ENCODE measurements around the gene SERPINB4.

Gene SERPINB4

GRCh38 chr18:63637703-63638102 is 6.4 kb downstream of the SERPINB4 start:
- Histone ChIP-seq H3K36me3 (ENCODE audit: control insufficient read depth in 2 of 2, insufficient read depth in 2 of 2, low read length in 2 of 2) (no peaks in the 10 kb centered on the region), H3K4me1 (ENCODE audit: control insufficient read depth in 2 of 2, insufficient read depth in 2 of 2, low read length in 2 of 2) (no peaks in the 10 kb centered on the region), H3K9me3 (ENCODE audit: control insufficient read depth in 2 of 2, low read length in 2 of 2) (no peaks in the 10 kb centered on the region), H3K9ac (ENCODE audit: low read depth in 1 of 2, low read length in 2 of 2) (no peak overlapping the region), H3K4me3 (ENCODE audit: low read length in 2 of 2) (no peak overlapping the region), H3K27me3 (ENCODE audit: control insufficient read depth in 2 of 2, insufficient read depth in 2 of 2, low read length in 2 of 2) (no peaks in the 10 kb centered on the region), H3K27ac (ENCODE audit: low read depth in 2 of 2, low read length in 2 of 2) (no peak overlapping the region)

DNA sequence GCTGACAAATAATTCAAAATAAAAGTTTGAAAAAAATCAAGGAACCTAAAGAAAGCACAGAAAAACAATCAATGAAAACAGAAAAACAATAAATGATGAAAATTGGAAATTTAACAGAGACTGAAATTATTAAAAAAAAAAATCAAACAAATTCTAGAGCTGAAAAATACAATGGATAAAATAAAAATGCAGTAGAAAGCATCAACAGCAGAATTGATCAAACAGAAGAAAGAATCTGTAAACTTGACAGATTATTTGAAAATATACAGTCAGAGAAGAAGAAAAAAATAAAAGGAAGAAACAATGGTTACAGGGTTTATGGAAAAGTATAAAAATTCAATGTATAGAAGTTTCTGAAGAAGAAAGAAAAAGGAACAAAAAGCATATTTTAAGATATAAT is 16.2 kb downstream of the SERPINB4 start:
- no peaks in the 10 kb centered on the region for H3K36me3 ChIP-seq (ENCODE audit: control insufficient read depth in 2 of 2, insufficient read depth in 2 of 2, low read length in 2 of 2)
- no peaks in the 10 kb centered on the region for H3K27me3 ChIP-seq (ENCODE audit: control insufficient read depth in 2 of 2, insufficient read depth in 2 of 2, low read length in 2 of 2)
- H3K9ac ChIP-seq (ENCODE audit: low read depth in 1 of 2, low read length in 2 of 2), result no peak overlapping the region
- no peak overlapping the region for H3K4me3 ChIP-seq (ENCODE audit: low read length in 2 of 2)
- no peak overlapping the region for H3K27ac ChIP-seq (ENCODE audit: low read depth in 2 of 2, low read length in 2 of 2)
- peaks cover 0 to 3% of the 10 kb centered on the region in 2 donors for H3K9me3 ChIP-seq (ENCODE audit: control insufficient read depth in 2 of 2, low read length in 2 of 2)
- no peaks in the 10 kb centered on the region for H3K4me1 ChIP-seq (ENCODE audit: control insufficient read depth in 2 of 2, insufficient read depth in 2 of 2, low read length in 2 of 2)

- H3K4me1 ChIP-seq (ENCODE audit: control insufficient read depth in 2 of 2, insufficient read depth in 2 of 2, low read length in 2 of 2), result no peaks in the 10 kb centered on the region
- no peak overlapping the region for H3K9ac ChIP-seq (ENCODE audit: low read depth in 1 of 2, low read length in 2 of 2)
- H3K9me3 ChIP-seq (ENCODE audit: control insufficient read depth in 2 of 2, low read length in 2 of 2), result peaks cover 0 to 3% of the 10 kb centered on the region in 2 donors
- H3K27ac ChIP-seq (ENCODE audit: low read depth in 2 of 2, low read length in 2 of 2), result no peak overlapping the region
- H3K27me3 ChIP-seq (ENCODE audit: control insufficient read depth in 2 of 2, insufficient read depth in 2 of 2, low read length in 2 of 2), result no peaks in the 10 kb centered on the region
- no peaks in the 10 kb centered on the region for H3K36me3 ChIP-seq (ENCODE audit: control insufficient read depth in 2 of 2, insufficient read depth in 2 of 2, low read length in 2 of 2)
- H3K4me3 ChIP-seq (ENCODE audit: low read length in 2 of 2), result no peak overlapping the region
Observed at GRCh38 chr18:63626431-63626830, 17.6 kb downstream of the SERPINB4 start.

- Histone ChIP-seq H3K4me1 (ENCODE audit: control insufficient read depth in 2 of 2, insufficient read depth in 2 of 2, low read length in 2 of 2) (no peaks in the 10 kb centered on the region), H3K9me3 (ENCODE audit: control insufficient read depth in 2 of 2, low read length in 2 of 2) (peaks cover 0 to 3% of the 10 kb centered on the region in 2 donors), H3K36me3 (ENCODE audit: control insufficient read depth in 2 of 2, insufficient read depth in 2 of 2, low read length in 2 of 2) (no peaks in the 10 kb centered on the region), H3K9ac (ENCODE audit: low read depth in 1 of 2, low read length in 2 of 2) (no peak overlapping the region), H3K27me3 (ENCODE audit: control insufficient read depth in 2 of 2, insufficient read depth in 2 of 2, low read length in 2 of 2) (no peaks in the 10 kb centered on the region), H3K27ac (ENCODE audit: low read depth in 2 of 2, low read length in 2 of 2) (no peak overlapping the region), H3K4me3 (ENCODE audit: low read length in 2 of 2) (no peak overlapping the region)
Observed at GRCh38 chr18:63624863-63625262, 19.2 kb downstream of the SERPINB4 start.

GRCh38 chr18:63619661-63620060 is 24.4 kb downstream of the SERPINB4 start:
- peaks cover 0 to 3% of the 10 kb centered on the region in 2 donors for H3K9me3 ChIP-seq (ENCODE audit: control insufficient read depth in 2 of 2, low read length in 2 of 2)
- H3K4me3 ChIP-seq (ENCODE audit: low read length in 2 of 2), result no peak overlapping the region
- no peak overlapping the region for H3K27ac ChIP-seq (ENCODE audit: low read depth in 2 of 2, low read length in 2 of 2)
- H3K27me3 ChIP-seq (ENCODE audit: control insufficient read depth in 2 of 2, insufficient read depth in 2 of 2, low read length in 2 of 2), result no peaks in the 10 kb centered on the region
- H3K9ac ChIP-seq (ENCODE audit: low read depth in 1 of 2, low read length in 2 of 2), result no peak overlapping the region
- no peaks in the 10 kb centered on the region for H3K36me3 ChIP-seq (ENCODE audit: control insufficient read depth in 2 of 2, insufficient read depth in 2 of 2, low read length in 2 of 2)
- no peaks in the 10 kb centered on the region for H3K4me1 ChIP-seq (ENCODE audit: control insufficient read depth in 2 of 2, insufficient read depth in 2 of 2, low read length in 2 of 2)

DNA sequence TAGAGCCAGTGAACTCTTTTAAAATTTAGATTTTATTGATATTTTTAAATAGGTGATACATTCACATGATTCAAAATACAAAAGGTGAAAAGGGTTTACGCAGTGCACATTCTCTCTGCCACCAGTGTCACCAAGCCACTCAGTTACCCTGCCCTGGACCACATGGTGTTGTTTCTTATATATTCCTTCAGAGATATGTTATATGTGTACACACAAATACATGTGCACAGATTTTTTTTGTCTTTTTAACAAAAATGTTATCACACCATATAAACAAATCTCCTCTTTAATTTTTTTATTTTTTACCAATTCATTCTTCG is 26.2 kb downstream of the SERPINB4 start:
- H3K9ac ChIP-seq (ENCODE audit: low read depth in 1 of 2, low read length in 2 of 2), result no peak overlapping the region
- H3K27ac ChIP-seq (ENCODE audit: low read depth in 2 of 2, low read length in 2 of 2), result no peak overlapping the region
- no peaks in the 10 kb centered on the region for H3K27me3 ChIP-seq (ENCODE audit: control insufficient read depth in 2 of 2, insufficient read depth in 2 of 2, low read length in 2 of 2)
- H3K36me3 ChIP-seq (ENCODE audit: control insufficient read depth in 2 of 2, insufficient read depth in 2 of 2, low read length in 2 of 2), result no peaks in the 10 kb centered on the region
- no peaks in the 10 kb centered on the region for H3K9me3 ChIP-seq (ENCODE audit: control insufficient read depth in 2 of 2, low read length in 2 of 2)
- H3K4me3 ChIP-seq (ENCODE audit: low read length in 2 of 2), result no peak overlapping the region
- H3K4me1 ChIP-seq (ENCODE audit: control insufficient read depth in 2 of 2, insufficient read depth in 2 of 2, low read length in 2 of 2), result no peaks in the 10 kb centered on the region

DNA sequence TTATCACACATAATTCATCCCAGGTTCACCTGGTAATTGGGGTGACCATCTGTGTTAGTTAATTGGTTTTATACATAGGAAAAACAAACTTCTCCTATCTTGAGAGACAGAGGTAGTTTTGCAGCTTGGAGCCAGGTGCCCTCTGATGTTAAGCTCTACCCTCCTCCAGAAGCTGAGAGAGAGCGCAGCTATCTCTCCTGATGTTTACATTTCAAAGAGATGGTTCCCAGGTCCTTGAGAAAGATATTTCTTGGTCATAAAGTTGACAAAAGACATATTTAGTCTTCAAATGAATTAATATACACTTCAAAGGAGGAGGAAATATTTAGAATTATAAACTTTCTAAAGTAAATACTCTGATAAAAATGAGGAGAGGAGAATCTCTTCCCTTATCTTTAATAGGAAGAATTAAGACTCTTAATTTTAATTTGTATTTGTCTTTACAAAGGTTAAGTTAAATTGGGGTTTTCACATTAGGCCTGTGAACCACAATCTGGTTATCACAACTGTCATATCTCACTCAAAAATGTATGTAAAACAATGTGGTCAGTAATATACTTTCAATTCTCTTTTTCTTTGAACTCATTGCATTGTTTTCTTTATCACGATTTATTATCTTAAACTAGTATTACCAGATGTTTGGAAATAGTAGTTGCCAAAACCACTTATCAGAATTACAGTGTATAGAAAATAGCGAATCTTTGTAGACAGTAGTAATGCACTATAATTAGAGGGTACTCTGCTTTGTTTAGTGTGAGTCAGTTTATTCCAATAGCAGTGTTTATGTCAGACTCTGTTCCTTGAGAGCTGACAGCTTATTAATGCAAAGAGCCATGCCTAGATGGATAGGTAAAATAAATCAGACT is 26.8 kb downstream of the SERPINB4 start:
- no peaks in the 10 kb centered on the region for H3K4me1 ChIP-seq (ENCODE audit: control insufficient read depth in 2 of 2, insufficient read depth in 2 of 2, low read length in 2 of 2)
- no peak overlapping the region for H3K27ac ChIP-seq (ENCODE audit: low read depth in 2 of 2, low read length in 2 of 2)
- no peaks in the 10 kb centered on the region for H3K27me3 ChIP-seq (ENCODE audit: control insufficient read depth in 2 of 2, insufficient read depth in 2 of 2, low read length in 2 of 2)
- no peak overlapping the region for H3K9ac ChIP-seq (ENCODE audit: low read depth in 1 of 2, low read length in 2 of 2)
- no peaks in the 10 kb centered on the region for H3K9me3 ChIP-seq (ENCODE audit: control insufficient read depth in 2 of 2, low read length in 2 of 2)
- H3K4me3 ChIP-seq (ENCODE audit: low read length in 2 of 2), result no peak overlapping the region
- no peaks in the 10 kb centered on the region for H3K36me3 ChIP-seq (ENCODE audit: control insufficient read depth in 2 of 2, insufficient read depth in 2 of 2, low read length in 2 of 2)

GRCh38 chr18:63613420-63613819 is 30.6 kb downstream of the SERPINB4 start:
- no peak overlapping the region for H3K27ac ChIP-seq (ENCODE audit: low read depth in 2 of 2, low read length in 2 of 2)
- no peaks in the 10 kb centered on the region for H3K36me3 ChIP-seq (ENCODE audit: control insufficient read depth in 2 of 2, insufficient read depth in 2 of 2, low read length in 2 of 2)
- H3K4me1 ChIP-seq (ENCODE audit: control insufficient read depth in 2 of 2, insufficient read depth in 2 of 2, low read length in 2 of 2), result no peaks in the 10 kb centered on the region

GRCh38 chr18:63606526-63606925 is 37.5 kb downstream of the SERPINB4 start:
- no peaks in the 10 kb centered on the region for H3K4me1 ChIP-seq (ENCODE audit: control insufficient read depth in 2 of 2, insufficient read depth in 2 of 2, low read length in 2 of 2)
- H3K9me3 ChIP-seq (ENCODE audit: control insufficient read depth in 2 of 2, low read length in 2 of 2), result no peaks in the 10 kb centered on the region
- no peaks in the 10 kb centered on the region for H3K36me3 ChIP-seq (ENCODE audit: control insufficient read depth in 2 of 2, insufficient read depth in 2 of 2, low read length in 2 of 2)
- no peak overlapping the region for H3K27ac ChIP-seq (ENCODE audit: low read depth in 2 of 2, low read length in 2 of 2)
- H3K4me3 ChIP-seq (ENCODE audit: low read length in 2 of 2), result no peak overlapping the region
- no peaks in the 10 kb centered on the region for H3K27me3 ChIP-seq (ENCODE audit: control insufficient read depth in 2 of 2, insufficient read depth in 2 of 2, low read length in 2 of 2)
- H3K9ac ChIP-seq (ENCODE audit: low read depth in 1 of 2, low read length in 2 of 2), result no peak overlapping the region

More at GRCh38 chr18:63613420-63613819, 30.6 kb downstream of the SERPINB4 start:
- H3K9ac ChIP-seq (ENCODE audit: low read depth in 1 of 2, low read length in 2 of 2), result no peak overlapping the region
- no peaks in the 10 kb centered on the region for H3K27me3 ChIP-seq (ENCODE audit: control insufficient read depth in 2 of 2, insufficient read depth in 2 of 2, low read length in 2 of 2)
- H3K9me3 ChIP-seq (ENCODE audit: control insufficient read depth in 2 of 2, low read length in 2 of 2), result no peaks in the 10 kb centered on the region
- no peak overlapping the region for H3K4me3 ChIP-seq (ENCODE audit: low read length in 2 of 2)

- Histone ChIP-seq H3K9me3 (ENCODE audit: control insufficient read depth in 2 of 2, low read length in 2 of 2) (no peaks in the 10 kb centered on the region), H3K27me3 (ENCODE audit: control insufficient read depth in 2 of 2, insufficient read depth in 2 of 2, low read length in 2 of 2) (no peaks in the 10 kb centered on the region), H3K4me3 (ENCODE audit: low read length in 2 of 2) (no peak overlapping the region), H3K27ac (ENCODE audit: low read depth in 2 of 2, low read length in 2 of 2) (no peak overlapping the region), H3K36me3 (ENCODE audit: control insufficient read depth in 2 of 2, insufficient read depth in 2 of 2, low read length in 2 of 2) (no peaks in the 10 kb centered on the region), H3K4me1 (ENCODE audit: control insufficient read depth in 2 of 2, insufficient read depth in 2 of 2, low read length in 2 of 2) (no peaks in the 10 kb centered on the region), H3K9ac (ENCODE audit: low read depth in 1 of 2, low read length in 2 of 2) (no peak overlapping the region)
Observed at GRCh38 chr18:63604791-63605567, 39.1 kb downstream of the SERPINB4 start.
